Measurements from ENCODE around the gene SLC22A5. TPM values are rescaled to one million over a fixed set of nuclear protein-coding genes. Genes with fewer than 3 reads are reported as not detected.

The SLC22A5 gene
- total and polyA plus RNA-seq, 2 of the 8 experiments (the other 6 are each of a cell fraction or from before 2014, with no cell fraction given): 4.0 to 9.0 TPM

- no peak overlapping the region for H2BK20ac ChIP-seq (ENCODE audit: low read length)
- no peaks in the 10 kb centered on the region for H3K79me2 ChIP-seq (ENCODE audit: control insufficient read depth in 1 of 2, insufficient read depth in 2 of 2, low read length in 2 of 2)
- no peak overlapping the region for H2BK15ac ChIP-seq (ENCODE audit: low read length)
- FAIRE-seq: no peak
- H4K91ac ChIP-seq (replicated peaks; ENCODE audit: insufficient read length, low read length): no peak overlapping the region
- H2AFZ ChIP-seq (ENCODE audit: low read length): no peak overlapping the region
- no peak overlapping the region for H2AK5ac ChIP-seq (ENCODE audit: low read depth, low read length)
- H3K4me1 ChIP-seq (replicated peaks in 1 of 4; ENCODE audit: control insufficient read depth in 3 of 4, insufficient read depth in 4 of 4, low read length in 3 of 4): peaks cover 0 to 2% (median 1%) of the 10 kb centered on the region in 4 experiments; a peak in 2 of 7 replicates
- H4K20me1 ChIP-seq (replicated peaks in 1 of 2; ENCODE audit: control insufficient read depth in 1 of 2, insufficient read depth in 2 of 2, low read length in 2 of 2): no peaks in the 10 kb centered on the region
- POLR2A ChIA-PET (ENCODE audit: partially characterized antibody): interaction anchor here (1.2 to 1.9 kb wide), 2 partner anchors 12 to 73 kb away, joined by 3 to 7 read pairs; partner anchors contain the start of gene IRF1
- CTCF ChIA-PET (ENCODE audit: partially characterized antibody): interaction anchor here (1.2 to 6.0 kb wide), 10 partner anchors 9 to 401 kb away, joined by 3 to 98 read pairs (median 4); no protein-coding TSS in a partner anchor
- WGBS, 2 experiments (ENCODE audit: extremely low coverage in 1 of 2, insufficient coverage in 1 of 2, insufficient read length in 1 of 2, insufficient replicate concordance in 2 of 2, low coverage in 1 of 2, low lambda C conversion rate in 2 of 2, missing lambda C conversion rate in 1 of 2): 87% methylated on average over 4 of the region's 4 CpGs; no CpG with 5 or more reads in 1 of the 2 experiments
- H2BK120ac ChIP-seq (replicated peaks; ENCODE audit: low read depth, low read length): no peak overlapping the region
- no peak overlapping the region for H3K27ac ChIP-seq (ENCODE audit: low read depth, low read length)
- H4K8ac ChIP-seq (ENCODE audit: extremely low read depth, insufficient read depth, low read length): no peak overlapping the region
- H3K79me1 ChIP-seq (ENCODE audit: low read depth, low read length): no peaks in the 10 kb centered on the region
- H3K18ac ChIP-seq (ENCODE audit: extremely low read depth, low read length): no peak overlapping the region
- no peak for DNase-seq (ENCODE audit: low read depth in 1 of 2, low spot score in 2 of 2)
- H3K4ac ChIP-seq (replicated peaks; ENCODE audit: insufficient read length, low read depth, low read length): no peak overlapping the region
- no peaks in the 10 kb centered on the region for H3K23me2 ChIP-seq (ENCODE audit: low read depth, low read length)
- H3K23ac ChIP-seq (ENCODE audit: insufficient read length): no peak overlapping the region
- no peaks in the 10 kb centered on the region for H3K36me3 ChIP-seq (ENCODE audit: control insufficient read depth in 2 of 4, insufficient read depth in 4 of 4, low read length in 3 of 4)
- H2BK5ac ChIP-seq (ENCODE audit: low read depth, low read length): no peak overlapping the region
- H2BK12ac ChIP-seq (ENCODE audit: low read depth, low read length): no peak overlapping the region
- H3K4me3 ChIP-seq (ENCODE audit: extremely low read depth in 1 of 4, insufficient read depth in 2 of 4, low read depth in 3 of 4, low read length in 4 of 4): no peak overlapping the region
- H3K27me3 ChIP-seq (replicated peaks in 1 of 4; ENCODE audit: control insufficient read depth in 3 of 4, extremely low read depth in 1 of 4, insufficient read depth in 3 of 4, low read length in 3 of 4): no peaks in the 10 kb centered on the region
- H4K5ac ChIP-seq (ENCODE audit: insufficient read length, low read depth, low read length): no peak overlapping the region
- H3K9me3 ChIP-seq (ENCODE audit: insufficient read depth in 2 of 2, low read depth in 1 of 2, low read length in 1 of 2): no peaks in the 10 kb centered on the region
- H3K9ac ChIP-seq (replicated peaks in 1 of 4; ENCODE audit: extremely low read depth in 1 of 4, low read depth in 3 of 4, low read length in 3 of 4): no peak overlapping the region
- H3K56ac ChIP-seq (replicated peaks; ENCODE audit: insufficient read length, low read depth, low read length): no peak overlapping the region
- H3K4me2 ChIP-seq (ENCODE audit: insufficient read depth in 1 of 2, low read depth in 2 of 2, low read length in 2 of 2): no peak overlapping the region
- no peak overlapping the region for H3K14ac ChIP-seq (ENCODE audit: insufficient read length)
- TF ChIP-seq ATF2 (IDR thresholded peaks at IDR 0.05; ENCODE audit: low read length) (no peak), RAD21 (IDR thresholded peaks at IDR 0.05 in 1 of 2, conservative IDR thresholded peaks at IDR 0.05 in 1 of 2; ENCODE audit: low read depth in 2 of 2, low read length in 2 of 2) (no peak), GTF2F1 (IDR thresholded peaks at IDR 0.05; ENCODE audit: borderline replicate concordance, low read depth, low read length) (no peak), CEBPB (IDR thresholded peaks at IDR 0.05; ENCODE audit: low read depth, low read length) (no peak), YY1 (IDR thresholded peaks at IDR 0.05; ENCODE audit: low read depth, low read length) (no peak), TAF1 (IDR thresholded peaks at IDR 0.05; ENCODE audit: low read depth, low read length) (no peak)
Observed at GRCh38 chr5:132417889-132418485, 48.5 kb downstream of the SLC22A5 start.

Measured in H1 (cell line).